GM19351 (cell line): ENCODE data around the gene FREM2.
A peak's percentile ranks its signal among the peaks of the same experiment; 100 is the strongest.

Experiments used
- ATAC-seq: cut with Tn5 transposase; IDR thresholded peaks from one replicate; pipeline ENCODE4 v1.9.1; 2021; ENCODE audit warnings: mild to moderate bottlenecking, moderate library complexity; ENCODE audit not compliant: unreplicated experiment

FREM2 gene, protein sequence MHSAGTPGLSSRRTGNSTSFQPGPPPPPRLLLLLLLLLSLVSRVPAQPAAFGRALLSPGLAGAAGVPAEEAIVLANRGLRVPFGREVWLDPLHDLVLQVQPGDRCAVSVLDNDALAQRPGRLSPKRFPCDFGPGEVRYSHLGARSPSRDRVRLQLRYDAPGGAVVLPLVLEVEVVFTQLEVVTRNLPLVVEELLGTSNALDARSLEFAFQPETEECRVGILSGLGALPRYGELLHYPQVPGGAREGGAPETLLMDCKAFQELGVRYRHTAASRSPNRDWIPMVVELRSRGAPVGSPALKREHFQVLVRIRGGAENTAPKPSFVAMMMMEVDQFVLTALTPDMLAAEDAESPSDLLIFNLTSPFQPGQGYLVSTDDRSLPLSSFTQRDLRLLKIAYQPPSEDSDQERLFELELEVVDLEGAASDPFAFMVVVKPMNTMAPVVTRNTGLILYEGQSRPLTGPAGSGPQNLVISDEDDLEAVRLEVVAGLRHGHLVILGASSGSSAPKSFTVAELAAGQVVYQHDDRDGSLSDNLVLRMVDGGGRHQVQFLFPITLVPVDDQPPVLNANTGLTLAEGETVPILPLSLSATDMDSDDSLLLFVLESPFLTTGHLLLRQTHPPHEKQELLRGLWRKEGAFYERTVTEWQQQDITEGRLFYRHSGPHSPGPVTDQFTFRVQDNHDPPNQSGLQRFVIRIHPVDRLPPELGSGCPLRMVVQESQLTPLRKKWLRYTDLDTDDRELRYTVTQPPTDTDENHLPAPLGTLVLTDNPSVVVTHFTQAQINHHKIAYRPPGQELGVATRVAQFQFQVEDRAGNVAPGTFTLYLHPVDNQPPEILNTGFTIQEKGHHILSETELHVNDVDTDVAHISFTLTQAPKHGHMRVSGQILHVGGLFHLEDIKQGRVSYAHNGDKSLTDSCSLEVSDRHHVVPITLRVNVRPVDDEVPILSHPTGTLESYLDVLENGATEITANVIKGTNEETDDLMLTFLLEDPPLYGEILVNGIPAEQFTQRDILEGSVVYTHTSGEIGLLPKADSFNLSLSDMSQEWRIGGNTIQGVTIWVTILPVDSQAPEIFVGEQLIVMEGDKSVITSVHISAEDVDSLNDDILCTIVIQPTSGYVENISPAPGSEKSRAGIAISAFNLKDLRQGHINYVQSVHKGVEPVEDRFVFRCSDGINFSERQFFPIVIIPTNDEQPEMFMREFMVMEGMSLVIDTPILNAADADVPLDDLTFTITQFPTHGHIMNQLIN (N-terminal part only)

DNA sequence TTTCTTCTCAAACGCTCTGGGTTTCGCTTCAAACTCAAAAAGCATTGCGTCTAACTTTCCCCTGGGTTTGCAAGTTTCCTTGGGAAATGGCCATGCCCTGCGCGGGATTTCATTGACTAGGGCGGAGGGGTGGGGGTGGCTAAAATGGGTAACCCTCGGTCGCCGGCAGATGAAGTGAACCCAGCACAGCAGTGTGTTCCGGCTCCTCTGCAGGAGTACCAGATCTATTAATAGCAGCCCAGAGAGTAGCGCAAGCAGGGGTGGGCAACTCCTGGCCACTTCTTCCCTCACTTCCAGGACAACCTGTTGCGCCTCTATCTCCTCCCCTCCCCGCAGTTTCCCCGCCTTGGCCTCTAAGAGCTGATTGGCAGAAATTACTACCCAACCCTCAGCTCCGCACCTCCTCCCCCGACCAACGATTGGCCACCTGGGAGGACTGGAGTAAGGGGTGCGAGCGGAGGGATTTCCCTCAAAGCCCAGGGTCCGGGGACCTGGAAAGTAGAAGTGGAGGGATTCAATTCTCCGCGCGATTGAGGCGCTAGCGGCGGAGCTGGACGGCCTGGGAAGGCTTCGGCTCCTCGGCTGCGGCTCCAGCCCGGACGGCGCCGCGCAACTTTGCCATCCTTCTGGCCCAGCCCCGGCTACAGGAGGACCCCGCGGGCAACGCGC, at the start of gene FREM2:
TSS of gene FREM2 (plus strand) at position 501 of the 669 bp plus-strand sequence. CDS start 268 bp downstream, outside the sequence.
- peak; percentile 39 for ATAC-seq

DNA sequence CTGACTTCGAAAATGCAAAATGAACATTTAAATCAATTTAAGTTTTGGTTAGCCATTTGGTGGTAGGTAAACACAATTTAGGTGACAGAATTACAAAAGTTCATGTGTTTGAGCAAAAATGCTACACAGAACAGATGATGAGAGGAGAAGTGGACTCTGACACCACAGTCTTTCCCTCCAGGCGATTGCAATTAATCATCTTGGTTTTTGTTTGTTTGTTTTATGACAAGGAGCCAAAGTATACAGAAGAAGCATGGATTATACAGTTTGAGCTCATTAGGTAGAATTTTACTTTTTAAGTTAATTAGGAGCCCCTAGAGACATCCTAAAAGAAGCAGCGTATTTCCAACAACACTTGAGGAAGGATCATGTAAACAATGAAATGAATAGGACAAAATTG, 49.3 kb upstream of the FREM2 start:
- ATAC-seq: no peak

DNA sequence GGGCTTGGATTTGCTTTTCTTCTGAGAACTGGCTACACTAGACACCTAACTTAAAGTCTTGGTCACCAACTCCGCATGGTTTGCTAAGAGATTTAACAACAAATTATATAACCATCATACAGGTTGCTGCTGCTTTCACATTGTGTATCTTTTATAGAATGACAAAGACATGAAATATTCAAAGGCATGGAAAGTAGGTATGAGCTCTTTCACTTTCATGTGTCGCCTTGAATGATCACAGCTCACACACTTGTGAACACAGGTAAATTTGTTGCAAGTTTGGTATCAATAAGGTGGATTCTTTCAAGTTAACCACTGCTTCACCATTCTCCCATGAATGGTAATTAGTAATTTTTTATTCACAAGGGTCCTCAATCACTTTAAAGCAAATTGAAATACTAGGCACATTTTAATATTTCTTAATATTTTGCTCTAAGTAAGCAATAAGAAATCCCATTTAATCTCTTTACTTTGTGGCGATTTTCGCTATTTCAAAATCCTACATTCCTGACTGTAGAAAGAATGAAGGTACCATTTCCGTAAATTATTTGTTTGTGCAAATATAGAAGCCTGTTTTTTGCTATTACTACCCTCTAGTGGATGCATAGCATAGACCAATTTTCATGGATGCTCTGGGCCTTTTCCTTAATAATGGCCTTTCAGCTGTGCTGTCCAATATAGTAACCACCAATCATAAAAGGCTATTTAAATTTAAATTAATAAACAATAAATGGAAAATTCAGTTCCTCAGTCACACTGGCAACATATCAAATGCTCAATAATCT, 45.5 kb upstream of the FREM2 start:
- no peak for ATAC-seq

DNA sequence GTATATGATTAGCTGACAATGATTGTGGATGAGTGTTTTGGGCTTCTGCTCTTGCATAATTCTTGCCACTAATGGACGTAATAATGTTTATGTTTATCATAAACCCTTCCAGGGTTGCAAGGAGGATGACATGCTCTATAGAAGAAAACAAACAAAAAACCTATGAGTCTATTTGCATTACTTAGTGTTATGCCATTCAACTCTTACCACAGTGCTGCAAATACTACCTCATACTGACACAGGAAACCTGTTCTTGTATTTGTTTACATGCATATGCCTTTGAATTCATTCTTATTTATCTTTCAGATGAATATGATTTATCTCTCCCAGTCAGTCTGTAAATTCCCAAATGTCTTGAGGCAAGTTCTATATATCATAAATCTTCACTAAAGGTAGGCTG, 39.6 kb upstream of the FREM2 start:
- ATAC-seq: no peak

DNA sequence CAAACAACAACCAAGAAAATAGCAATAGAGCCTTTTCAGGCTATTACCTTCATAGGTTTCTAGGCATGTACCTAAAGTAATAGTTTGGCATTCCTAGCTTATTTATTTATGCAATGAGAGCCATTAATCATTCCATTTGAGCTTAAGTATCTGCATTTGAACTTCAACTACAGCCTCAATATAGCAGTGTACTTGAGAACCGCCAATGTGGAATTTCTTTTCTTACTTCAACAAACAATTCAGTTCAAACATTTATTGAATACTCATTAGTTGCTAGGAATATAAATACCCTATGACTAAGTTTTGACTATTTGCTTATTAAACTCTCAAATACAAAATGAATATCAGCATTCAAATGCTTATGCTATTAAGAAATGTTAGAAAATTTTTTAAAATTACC, 38.0 kb upstream of the FREM2 start:
- no peak for ATAC-seq

DNA sequence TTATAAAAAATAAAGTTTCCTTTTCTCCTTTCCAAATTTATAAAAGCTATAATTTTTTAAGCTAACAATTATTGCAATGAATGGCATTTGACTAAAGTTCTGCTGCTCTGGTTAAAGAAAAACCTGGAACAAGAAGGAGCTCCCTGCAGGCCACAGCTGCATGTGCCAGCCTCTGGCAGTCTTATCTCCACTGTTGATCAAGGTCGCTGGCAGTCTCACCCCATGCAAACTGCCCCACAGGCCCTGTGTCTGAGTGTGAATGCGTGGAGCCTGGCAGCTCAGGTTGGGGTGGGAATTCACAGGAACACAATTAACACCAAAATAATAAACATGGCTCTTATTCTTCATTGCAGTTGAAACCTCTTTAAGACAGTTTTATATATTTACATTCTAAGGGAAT, 30.2 kb upstream of the FREM2 start:
- ATAC-seq: no peak

DNA sequence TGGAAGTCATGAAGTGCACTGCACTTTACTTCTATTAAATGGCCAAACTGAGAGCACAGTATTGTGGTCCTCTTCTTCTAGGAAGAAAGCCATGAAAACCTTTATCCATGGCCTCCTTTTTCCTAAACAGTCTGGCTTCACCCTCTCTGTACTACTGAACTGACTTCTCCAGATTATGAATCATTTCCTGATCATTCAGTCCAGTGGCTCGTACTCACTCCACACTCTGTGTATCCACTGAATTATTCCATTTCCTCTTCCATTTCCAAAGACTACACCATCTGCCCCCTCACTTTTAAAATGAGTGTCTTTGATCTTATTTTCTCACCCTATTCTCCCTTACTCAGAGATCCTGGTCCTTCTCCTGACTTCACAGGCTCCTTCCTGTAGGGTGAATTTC, 29.7 kb upstream of the FREM2 start:
- no peak for ATAC-seq

DNA sequence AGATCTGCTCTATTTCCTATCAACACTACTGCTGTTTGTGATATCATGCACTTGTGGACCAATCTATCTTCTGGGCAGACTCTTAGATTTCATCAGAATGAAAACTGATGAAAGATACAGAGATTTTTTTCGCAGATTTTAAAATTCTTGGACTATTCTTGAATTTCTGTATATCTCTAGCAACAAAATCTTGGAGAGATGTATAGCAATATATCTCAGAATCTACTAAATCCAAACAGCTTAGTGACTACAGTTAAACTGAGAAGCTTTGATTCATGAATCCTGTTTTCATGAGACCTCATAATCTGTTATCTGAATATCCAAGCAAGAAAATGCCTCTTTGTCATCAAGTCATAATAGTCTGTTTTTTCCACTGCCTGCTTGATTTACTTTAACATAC, 28.0 kb upstream of the FREM2 start:
- no peak for ATAC-seq

DNA sequence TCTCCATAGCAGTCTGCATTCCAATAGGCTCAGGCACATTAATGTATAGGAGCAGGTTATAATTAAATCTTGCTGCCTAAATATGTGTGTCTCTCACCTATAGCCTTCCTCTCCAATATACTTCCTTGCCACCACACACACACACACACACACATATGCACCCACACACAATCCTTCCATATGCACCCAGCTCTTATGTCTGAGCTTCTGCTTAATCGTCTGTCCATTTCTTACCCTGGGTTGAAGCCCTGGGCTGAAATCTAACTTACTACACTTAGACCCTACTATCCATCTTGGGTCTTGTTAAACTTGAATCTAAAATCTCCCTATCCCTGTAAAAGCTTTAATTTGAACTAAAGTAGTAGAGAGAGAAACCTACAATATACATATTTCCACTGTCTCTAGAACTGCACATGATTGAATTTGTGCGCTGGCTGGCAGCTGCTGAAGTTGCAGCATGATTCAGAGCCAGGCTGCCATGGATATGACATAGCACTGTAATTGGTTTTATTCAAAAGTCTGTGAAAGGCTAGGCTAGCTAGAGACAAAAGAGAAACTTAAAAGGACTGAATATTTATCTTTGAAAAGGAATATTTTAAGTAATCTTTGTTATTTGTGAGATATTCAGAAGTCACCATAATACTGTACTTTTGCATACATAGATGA, 25.7 kb upstream of the FREM2 start:
- ATAC-seq: no peak

DNA sequence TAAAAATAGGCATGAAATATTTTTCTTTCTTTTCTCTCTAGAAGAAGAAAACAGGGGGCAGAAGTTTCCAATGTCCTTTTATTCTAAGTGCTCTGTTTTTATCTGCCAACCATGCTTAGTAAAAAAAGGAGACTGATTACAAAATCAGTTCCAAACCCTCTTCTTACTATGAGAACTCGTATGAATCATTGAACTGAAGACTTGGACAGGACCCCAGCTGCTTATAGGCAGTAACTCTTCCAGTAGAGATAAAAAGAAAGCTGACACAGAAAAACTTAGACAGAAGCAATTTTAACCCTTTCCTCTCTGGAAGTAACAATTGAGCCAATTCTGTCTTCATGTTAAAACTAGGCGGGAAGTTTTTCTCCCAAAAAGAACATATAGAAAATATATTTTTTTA, 24.5 kb upstream of the FREM2 start:
- ATAC-seq: no peak

DNA sequence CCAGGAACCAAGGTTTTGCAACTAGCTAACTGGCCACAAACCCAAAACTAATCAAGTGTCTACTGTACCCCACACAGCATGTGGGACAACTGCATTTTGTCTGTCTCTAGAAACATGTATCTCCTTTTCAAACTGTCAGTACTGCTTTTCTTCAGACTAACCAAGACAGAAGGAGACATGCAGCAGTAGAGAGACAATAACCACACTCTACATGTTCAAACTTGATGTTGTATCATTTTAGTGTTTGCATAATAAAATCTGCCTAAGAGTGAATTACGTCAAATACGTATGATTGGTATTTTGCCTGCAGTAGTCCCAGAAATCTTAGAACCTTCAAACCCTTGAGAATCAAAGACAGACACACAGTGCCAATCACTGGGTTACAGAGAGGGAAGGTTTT, 22.0 kb upstream of the FREM2 start:
- ATAC-seq: no peak

DNA sequence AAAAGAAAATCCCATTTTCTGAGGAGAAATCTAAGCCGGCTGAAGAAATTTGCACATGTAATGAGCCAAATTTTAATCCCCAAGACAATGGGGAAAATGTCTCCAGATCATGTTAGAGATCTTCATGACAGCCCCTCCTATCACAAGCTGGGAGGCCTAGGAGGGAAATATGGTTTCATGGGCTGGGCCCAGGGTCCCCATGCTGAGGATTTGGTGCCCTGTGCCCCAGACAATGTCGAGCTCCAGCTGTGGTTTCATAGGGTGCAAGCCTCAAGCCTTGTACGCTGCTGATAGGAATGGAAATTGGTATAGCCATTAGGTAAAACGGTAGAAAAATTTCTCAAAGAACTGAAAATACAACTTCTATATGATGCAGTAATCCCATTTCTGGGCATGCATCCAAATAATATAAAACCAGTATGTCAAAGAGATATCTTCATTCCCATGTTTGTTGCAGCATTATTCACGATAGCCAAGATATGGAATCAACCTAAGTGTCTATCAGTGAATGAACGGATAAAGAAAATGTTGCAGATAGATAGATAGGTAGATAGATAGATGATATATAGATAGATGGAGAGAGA, 19.3 kb upstream of the FREM2 start:
- ATAC-seq: no peak

DNA sequence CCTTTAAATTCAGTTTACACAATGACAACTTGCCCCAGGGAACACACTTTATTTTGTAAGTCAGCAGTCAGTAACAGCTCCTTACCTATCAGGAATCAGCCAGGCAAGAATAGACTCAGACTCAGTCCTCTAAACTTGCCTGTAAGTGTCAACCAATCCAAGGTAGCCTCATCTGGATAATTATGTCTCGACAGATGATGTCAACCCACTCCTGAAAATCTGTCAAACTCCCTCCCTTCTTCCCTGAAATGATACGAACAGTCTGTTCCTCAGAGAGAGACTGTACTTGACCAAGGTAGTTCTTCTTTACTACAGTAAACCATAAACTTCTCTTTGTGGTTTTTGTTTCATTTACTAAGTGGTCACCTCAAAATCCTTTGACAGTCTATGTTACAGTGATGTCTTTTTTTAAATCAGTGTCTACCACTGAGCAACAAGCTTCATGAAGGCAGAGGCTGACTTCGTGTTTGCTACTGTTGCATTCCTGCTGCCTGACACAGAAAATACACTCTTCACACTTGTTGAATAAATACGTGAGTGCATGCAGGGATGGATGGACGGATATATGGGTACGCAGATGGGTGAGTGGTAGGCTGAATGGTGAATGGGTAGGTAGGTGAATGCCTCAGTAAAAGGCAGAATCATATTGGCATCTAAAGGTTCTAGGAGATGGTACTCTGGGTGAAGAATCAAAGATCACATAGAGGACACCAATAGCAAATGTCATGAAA, 17.5 kb upstream of the FREM2 start:
- ATAC-seq: no peak

DNA sequence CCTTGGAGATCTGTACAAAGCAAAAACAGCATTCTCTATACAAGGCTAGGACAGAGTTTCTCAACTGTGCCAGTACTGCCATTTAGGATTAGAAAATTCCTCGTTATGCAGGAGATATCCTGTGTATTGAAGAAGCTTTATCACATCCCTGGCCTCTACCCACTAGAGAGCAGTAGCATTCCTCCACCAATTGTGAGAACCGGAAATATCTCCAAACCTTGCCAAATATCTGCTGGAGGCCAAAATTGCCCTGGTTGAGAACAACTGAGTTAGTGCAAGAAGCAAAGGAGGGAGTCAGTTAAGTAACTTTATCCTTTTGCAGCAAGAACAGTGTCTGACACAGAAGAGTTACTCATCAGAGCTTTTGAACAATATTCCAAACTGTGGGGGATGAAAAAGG, 16.2 kb upstream of the FREM2 start:
- ATAC-seq: no peak

DNA sequence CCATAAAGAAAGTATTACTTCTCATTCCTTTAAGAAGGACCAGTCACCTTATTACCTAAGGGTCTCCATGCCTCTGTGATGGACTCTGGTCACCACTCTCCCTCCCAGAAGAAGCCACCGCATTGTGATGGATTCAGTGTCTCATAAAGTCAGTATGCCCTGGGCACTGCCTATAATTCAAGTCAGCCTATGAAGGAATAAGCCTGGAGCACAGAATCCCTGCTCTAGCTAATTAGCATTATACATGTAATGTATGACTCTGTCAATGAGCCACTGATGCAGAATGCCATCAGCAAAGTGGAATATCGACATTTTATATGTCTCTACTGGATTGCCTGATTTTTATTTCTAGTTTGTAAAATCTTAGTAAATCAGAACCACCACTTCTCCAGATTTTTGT, 14.9 kb upstream of the FREM2 start:
- ATAC-seq: no peak

DNA sequence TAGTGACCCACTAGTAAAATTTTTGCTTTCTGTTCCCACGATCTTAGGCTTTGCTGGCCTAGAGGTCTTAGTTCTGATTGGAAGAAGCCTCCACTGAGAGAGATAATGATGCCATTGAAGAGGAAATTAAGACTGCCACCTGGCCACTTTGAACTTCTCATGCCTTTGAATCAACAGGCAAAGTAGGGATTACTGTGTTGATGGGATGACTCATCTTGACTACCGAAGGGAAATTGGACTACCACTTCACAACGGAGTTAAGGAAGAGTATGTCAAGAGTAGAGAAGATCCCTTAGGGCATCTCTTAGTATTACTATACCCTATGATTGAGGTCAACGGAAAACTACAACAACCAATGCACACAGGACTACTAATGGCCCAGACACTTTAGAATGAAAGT, 12.7 kb upstream of the FREM2 start:
- ATAC-seq: no peak

DNA sequence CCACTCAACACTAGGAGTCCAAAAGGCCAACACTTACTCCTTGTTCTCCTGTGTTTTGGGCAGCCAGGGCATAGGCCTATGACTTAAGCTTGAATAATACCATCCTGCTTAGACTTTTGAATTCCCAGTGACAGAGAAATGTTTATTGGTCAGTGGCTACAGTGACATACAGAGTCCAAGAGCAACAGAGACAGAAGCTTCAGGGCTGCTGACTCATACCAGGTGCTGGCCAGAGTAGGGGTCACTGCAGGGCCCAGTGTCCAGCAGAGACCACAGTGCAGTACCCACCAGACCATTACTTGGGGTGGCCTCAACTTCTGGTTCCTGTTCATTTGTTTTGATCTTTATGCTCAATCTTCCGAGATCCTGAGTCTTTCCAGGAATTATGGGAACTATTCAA, 6.0 kb upstream of the FREM2 start:
- ATAC-seq: no peak

DNA sequence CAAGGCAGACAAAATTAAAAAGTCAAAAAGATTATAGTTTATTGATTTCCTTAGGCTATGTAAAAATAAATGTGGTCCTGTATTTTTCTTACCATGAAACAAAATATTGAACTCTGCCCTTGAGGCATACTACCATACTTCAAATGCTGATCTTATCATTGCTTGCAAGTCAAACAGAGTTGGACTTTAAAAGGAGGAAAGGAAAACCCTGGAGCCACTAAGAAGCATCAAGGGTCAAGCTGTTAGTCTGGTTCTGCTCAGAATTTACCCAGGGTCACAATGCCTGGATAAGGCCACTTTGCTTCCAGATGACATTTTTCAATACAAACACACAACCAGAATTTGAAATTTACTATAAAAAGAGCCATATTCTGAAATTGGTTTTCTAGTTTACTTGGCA, 2.2 kb upstream of the FREM2 start:
- ATAC-seq: no peak
